Adipose tissue (tissue), 3 donors: ENCODE data around the gene PMPCA. TPM values are rescaled to one million over a fixed set of nuclear protein-coding genes. Genes with fewer than 3 reads are reported as not detected.

Source experiments
- H3K27ac ChIP-seq: one replicate; pipeline ENCODE4 v1.5.1; 2013; ENCODE audit warnings: low read depth, low read length
- WGBS, 3 donors: extraction: QIAGEN DNeasy Blood & Tissue Kit; methylation state at CpG; one replicate each; pipeline ENCODE4 v1.1.7; 2013; 5-methylcytosine and 5-hydroxymethylcytosine counted together
- polyA plus RNA-seq, 3 donors: library from polyadenylated mRNA; stranded (reverse); fragments of 200-250 nt; gene quantifications; one replicate each; pipeline ENCODE4 v1.2.3, GENCODE V29; 2013
- donor health status: healthy with polysubstance abuse.
- donor health status: Bipolar disorder and iron deficiency.
- donor health status: healthy.

Gene PMPCA, protein sequence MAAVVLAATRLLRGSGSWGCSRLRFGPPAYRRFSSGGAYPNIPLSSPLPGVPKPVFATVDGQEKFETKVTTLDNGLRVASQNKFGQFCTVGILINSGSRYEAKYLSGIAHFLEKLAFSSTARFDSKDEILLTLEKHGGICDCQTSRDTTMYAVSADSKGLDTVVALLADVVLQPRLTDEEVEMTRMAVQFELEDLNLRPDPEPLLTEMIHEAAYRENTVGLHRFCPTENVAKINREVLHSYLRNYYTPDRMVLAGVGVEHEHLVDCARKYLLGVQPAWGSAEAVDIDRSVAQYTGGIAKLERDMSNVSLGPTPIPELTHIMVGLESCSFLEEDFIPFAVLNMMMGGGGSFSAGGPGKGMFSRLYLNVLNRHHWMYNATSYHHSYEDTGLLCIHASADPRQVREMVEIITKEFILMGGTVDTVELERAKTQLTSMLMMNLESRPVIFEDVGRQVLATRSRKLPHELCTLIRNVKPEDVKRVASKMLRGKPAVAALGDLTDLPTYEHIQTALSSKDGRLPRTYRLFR
- polyA plus RNA-seq = 10 to 100 TPM; 22.1 to 63.6 (median 22.9) TPM

DNA sequence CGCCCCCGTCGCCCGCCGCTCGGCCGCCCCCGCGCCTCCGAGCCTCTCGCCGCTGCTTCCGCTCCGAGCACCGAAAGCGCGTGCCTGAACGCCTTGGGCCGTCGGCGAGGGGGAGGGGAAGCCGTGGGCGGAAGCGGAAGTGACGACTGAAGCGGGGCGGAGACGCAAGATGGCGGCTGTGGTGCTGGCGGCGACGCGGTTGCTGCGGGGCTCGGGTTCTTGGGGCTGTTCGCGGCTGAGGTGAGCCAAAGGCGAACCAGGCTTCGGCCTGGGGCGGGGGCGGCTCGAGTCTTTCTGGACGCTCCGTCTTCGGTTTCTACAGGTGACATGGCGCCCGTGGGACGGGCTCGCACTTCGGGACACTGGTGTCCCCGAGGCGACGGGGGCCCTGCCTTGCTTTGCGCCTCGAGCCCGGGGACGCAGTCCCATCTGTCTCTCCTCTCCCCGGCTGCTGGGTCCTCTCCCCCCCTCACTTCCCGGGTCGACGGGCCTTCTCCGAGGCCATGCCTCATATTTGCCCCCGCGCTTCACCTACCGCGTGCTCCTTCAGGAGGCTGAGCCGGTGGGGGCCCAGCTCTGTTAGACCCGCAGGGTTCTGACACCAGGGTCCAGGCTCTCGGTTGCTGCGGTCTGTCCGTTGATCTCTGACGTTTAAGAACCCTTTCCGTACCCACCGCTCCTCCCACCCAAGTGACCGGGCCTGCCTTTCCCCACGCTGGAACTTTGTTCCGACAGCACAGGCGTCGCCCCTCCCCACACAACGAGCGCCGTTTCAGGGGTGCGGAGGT is at the start of gene PMPCA, which contains the start of gene ENTR1:
TSS of gene PMPCA (plus strand) at position 159 of the 788 bp plus-strand sequence. CDS start at position 170, 11 bp downstream.
TSS of gene ENTR1 (minus strand) at position 115 of the 788 bp plus-strand sequence. CDS start 217 bp downstream, outside the sequence.
- 0 to 1% (median 0%) methylated on average over 68 to 83 of the region's 83 CpGs for WGBS, 3 donors
- peak within 1 kb of the TSS; percentile 73 for H3K27ac ChIP-seq

DNA sequence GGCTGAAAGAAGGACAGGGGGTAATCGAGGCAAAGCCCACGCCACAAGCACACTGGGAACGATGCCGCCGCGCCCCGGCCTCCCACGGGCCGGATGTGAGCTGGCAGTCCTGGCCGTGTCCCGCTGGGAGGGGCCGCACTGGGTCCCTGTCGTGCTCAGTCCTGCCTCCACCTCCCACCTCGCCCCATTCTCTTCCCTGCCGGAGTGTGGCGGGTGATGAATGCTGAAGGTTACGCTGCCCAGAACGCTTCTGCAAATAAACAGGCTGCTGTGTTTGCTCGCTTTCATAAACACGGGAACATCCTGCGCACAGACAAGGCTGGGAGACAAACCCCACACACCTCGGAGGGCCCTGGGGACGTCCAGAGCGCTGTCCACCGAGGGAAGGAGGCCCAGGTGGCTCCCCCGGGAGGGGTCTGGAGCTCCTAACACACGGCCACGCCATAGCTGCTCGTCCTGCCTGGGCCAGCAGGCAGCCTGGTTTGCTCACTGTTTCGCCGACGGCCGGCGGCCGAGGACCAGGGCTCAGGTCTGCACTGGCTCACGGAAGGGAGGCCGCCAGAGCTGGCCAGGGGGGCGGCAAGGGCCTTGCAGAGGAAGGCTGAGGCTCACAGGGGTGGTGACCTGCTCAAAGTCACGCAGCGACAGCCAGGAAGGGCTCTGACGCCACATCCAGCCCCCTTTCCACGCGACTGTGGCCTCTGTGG is 49.3 kb upstream of the PMPCA start:
- WGBS, 3 donors = 71 to 86% (median 76%) methylated on average over 42 to 43 of the region's 43 CpGs
- H3K27ac ChIP-seq = no peak overlapping the region

DNA sequence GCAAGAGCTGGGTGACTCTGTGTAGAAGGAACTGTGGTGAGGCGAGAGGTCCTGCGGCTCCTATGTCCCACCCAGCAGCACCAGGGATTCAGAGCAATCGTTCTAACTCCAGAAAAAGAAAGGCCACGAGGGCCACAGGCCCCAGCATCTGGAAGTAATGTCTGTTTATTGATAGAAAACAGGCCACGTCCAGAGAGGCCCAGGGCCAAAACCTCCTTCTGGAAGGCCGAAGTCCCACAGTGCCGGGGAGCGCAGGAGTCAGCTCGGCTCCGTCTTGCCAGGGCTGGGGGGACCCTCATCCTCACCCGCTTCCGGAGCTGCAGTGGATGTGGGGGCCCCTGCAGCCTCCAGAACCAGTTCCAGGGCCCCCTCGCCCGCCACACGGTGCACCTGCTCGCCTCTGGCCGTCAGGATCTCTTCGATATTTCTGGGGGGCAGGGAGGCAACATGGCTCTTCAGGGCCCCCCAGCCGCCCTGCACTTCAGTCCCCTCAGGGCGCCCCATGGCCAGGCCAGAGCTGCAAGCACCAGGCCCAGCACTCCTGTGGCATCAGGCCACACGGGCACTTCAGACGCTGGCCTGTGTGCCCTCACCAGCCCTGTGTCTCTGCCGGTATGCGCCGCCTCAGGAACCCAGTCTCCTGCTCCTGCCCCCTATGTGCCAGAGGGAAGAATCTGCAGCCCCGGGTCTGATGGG is 48.6 kb upstream of the PMPCA start:
- WGBS, 3 donors = 80 to 86% (median 83%) methylated on average over 24 to 26 of the region's 26 CpGs
- H3K27ac ChIP-seq = no peak overlapping the region

DNA sequence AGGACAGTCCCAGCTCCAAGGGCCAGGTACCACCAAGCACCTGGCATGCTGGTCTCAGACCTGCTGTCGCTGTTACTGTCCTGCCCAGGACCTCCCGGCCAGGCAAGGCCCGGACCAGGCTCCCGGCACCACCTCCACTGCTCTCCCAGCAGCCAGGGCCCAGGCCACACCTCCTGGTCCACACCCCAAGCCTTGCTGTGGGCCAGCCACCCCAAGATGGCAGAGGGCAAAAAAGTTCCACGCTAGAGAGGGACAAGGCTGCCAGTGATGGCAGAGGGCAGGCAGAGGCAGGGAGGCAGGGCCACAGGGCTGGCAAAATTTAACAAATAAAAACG is 48.0 kb upstream of the PMPCA start:
- 79 to 87% (median 83%) methylated on average over 6 of the region's 6 CpGs for WGBS, 3 donors
- no peak overlapping the region for H3K27ac ChIP-seq

DNA sequence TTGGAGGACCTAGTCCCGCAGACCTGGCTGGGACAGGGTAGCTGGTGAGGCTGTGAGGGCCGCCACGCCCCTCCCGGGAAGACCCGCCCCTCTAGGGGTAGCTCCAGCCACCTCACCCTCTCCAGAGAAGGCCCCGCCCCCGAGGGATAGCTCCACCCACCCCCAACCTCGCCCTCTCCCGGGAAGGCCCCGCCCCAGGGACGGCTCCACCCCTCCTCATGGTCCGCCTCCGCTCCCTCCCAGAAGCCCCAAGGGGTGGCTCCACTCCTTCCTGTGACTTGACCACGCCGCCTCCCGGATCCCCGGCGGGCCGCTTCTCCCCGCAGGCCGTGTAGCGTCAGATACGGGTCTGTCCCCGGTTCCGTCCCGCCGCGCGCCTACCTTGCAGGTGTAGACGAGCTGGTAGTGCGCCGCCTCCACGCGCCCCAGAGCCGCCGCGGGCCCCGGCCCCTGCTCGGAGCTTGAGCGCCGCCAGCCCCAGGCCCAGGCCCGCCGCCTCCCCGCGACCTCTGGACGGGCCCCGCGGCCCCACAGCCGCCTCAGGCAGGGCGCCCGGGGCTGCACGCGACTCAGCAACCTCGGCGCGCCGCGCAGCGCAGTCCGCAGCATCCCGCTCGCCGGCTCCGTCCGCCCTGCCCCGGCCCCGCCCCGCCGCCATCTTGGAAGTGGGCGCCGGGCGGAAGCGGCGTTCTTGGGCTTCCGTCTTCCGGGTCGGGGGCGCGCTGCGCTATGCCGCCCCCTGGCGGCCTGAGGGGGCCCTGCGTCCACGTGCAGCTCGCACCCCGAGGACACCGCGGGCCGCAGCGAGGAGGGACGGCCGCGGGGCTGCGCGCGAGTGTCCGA is 47.1 kb upstream of the PMPCA start, which contains the start of gene DNLZ:
TSS of gene DNLZ (minus strand) at position 639 of the 843 bp plus-strand sequence. CDS start at position 609, 30 bp downstream.
- 1% methylated on average over 63 to 97 of the region's 97 CpGs for WGBS, 3 donors
- peak within 1 kb of the TSS; percentile 82 for H3K27ac ChIP-seq

DNA sequence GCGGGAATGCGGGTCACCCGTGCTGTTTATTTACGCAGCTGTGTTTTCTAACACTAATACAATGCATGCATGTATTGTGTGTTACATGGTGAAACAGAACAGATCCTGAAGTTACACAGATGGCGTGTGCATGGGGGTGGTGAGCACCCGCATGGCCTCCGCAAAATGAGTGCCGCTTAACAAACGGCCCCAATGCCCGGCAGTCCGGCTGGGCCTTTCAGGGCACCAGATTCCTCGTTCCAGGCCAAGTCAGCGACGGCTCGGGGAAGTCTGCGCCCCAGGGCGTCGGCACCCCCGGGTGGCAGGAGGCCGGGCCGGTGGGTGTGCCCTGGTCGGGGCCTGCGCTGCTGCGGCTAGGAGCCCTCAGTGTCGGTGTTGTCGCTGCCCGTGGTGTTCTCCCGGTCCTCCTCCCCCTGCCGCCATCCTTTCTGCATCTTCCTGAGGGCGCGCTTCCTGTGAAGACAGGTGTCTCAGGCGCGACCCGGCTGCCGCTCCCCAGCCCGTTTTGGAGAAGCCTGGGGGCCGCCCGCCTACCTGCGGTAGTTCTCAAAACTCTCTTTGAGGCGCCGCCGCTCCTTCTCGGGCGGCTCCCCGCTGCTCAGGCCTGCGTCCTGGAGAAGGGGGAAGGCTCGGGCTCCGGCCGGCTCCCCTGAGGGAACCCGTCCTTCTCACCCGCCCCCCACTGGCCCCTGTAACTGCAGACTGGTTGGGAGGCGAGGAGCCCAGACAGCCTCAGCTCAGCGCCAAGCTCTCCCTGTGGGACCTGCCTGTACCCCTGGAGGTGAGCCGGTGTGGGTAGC is 46.3 kb upstream of the PMPCA start:
- WGBS, 3 donors = 31 to 40% (median 36%) methylated on average over 41 to 54 of the region's 54 CpGs
- no peak overlapping the region for H3K27ac ChIP-seq

DNA sequence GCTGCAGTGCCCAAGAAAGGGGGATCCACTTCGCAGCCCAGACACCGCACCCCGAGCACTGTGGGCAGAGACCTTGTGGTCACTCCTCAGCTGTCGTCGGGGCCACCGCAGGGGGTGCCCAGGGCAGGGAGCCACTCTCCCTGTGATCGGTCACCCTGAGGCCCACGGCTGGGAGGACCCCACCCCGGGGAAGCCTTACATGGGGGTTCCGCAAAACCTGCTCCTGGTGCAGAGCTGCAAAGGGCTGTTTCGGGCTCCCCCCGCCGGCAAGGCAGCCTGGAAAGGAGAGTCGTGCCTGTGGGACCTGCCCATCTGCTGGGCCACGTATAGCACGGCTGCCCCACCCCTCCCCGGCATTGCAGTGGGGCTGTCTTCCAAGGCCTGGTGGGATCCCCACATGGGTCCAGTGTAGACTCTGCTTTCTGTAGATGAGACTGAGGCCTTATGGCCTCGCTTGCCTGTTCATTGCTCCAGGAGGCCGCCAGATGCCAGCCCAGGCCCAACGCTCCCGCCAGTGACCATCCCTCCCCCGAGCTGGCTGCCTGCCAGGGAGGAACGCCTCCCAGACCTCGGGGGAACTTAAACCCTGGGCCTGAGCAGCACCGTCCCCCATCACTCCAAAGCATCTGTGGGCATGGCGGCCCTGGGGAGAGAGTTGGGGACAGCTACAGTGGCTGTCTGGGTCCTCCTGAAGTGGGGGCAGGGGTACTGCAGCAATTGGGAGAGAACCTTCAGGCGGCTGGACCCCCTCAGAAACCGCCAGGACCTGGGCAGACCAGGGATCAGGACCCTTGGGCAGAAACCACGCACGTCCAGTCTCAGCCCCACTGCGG is 45.3 kb upstream of the PMPCA start:
- WGBS, 3 donors = 75 to 78% (median 77%) methylated on average over 30 to 31 of the region's 31 CpGs
- no peak overlapping the region for H3K27ac ChIP-seq

DNA sequence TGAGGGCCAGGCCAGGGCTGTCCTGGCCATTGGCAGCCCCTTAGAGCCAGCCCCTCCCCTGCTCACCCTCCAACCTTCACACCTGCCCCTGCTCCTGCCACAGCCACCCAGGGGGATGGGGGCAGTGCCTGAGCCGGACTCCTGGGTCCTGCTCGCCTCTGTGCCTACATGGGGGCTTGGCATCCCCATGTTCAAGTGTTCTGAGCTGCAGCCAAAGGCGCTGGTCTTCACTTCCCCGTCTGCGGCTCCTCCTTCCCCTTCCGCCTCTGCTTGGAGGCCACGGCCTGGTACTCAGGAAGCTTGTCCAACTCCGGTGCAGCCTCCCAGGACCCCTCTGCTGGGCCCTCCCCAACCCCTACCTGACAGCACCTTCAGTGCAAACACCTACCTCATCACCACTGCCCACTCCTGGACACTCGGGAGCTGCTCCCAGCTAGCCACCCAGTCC is 44.7 kb upstream of the PMPCA start:
- WGBS, 3 donors = 45 to 67% (median 60%) methylated on average over 7 to 9 of the region's 9 CpGs
- H3K27ac ChIP-seq = no peak overlapping the region

DNA sequence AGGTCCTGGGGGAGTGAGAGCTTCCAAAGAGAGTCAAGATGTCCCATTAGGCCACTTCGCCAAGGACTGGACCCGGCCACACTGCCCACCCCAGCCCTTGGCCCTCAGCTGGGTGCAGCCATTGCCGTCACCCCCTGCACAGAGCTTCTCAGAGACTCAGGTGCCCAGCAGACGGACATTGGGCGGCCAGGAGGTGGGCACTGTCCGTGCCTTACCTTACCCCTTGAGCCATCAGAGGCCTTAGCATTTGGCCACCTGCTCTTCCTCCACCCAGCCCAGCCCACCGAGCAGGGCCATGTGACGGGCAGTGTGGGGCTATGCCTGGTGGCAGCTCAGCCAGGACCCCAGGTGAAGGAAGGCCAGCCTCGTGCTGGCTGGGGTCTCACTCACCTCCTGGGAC is 43.6 kb upstream of the PMPCA start:
- H3K27ac ChIP-seq = no peak overlapping the region
- 93 to 94% (median 93%) methylated on average over 9 of the region's 9 CpGs for WGBS, 3 donors

DNA sequence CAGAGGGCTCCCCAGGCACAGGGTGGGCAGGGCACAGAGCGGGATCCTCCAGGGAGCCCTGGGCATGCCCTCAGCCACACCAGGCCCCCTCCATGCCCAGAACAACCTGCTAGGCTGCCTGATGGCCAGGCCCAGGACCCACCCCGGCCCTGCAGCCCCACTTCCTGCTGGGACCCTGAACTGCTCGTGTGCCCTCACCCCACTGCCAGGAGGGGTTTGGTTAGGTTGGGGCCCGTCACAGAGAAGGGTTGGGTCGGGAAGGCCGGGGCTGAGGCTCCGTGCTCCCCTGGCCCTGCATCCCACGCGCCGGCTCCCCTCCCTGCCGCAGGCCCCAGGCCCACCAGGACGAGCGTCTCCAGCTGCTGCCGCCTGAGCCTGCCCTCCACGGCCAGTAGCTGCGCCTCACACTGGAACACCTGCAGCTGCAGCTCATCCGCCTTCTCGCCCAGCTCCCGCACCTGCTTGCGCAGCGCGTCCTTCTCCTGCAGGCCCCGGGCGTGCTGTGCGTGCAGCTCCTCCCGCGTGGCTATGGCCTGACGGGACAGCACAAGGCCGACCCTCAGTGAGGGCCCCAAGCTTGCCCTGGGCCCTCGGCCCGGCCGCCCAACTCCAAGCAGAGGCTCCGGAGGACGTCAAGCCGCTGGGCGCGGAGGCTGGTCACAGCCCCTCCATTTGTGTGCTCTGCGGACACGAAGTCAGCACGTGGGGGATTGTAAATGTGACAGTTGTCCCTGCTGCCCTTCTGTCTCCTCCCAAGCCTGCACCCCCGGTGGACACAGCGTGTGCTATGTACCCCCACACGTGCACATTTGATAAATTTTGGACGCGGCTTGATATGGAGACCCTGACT is 42.9 kb upstream of the PMPCA start:
- whole genome bisulfite sequencing, 3 donors = 84 to 86% (median 85%) methylated on average over 36 to 45 of the region's 45 CpGs
- H3K27ac ChIP-seq = no peak overlapping the region

DNA sequence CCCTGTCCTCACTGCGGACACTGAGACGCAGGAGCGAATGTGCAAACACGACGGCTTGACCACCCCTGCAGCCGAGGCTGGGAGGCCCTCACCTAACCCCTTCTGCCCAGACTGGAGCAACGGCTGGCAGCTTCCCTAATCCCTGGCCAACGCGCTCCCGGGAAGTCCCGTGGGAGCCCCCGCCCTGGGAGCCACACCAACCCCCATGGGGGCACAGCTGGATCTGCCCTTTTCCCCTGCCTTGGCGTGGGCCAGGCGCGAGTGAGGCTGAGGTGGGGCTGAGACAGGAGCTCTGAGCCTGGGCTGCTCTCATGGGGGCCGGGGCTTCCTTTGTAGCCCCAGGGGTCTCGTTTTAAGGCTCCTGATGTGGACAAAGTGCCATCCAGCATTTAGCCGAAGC is 42.3 kb upstream of the PMPCA start:
- WGBS, 3 donors = 77 to 80% (median 79%) methylated on average over 18 of the region's 18 CpGs
- H3K27ac ChIP-seq = no peak overlapping the region

DNA sequence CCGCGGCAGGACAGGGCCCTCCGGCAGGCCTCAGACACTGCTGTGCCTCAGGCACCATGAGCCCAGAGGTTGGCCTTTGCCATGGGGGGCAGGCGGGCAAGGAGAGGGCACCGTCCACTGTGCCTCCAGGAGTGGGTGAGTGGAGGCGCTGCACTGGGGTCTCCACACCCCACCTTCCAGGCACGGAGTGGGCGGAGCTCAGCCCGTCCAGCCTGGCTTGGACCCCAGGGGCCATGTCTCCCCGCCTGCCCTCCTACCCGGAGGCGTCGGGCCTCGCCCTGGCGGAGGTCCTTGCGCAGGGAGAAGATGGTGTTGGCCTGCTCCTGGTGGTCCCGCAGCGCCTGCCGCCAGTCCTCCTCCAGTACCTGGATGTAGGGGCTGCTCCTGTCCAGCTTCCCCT is 40.4 kb upstream of the PMPCA start:
- H3K27ac ChIP-seq = no peak overlapping the region
- WGBS, 3 donors = 94 to 96% (median 95%) methylated on average over 19 of the region's 19 CpGs

DNA sequence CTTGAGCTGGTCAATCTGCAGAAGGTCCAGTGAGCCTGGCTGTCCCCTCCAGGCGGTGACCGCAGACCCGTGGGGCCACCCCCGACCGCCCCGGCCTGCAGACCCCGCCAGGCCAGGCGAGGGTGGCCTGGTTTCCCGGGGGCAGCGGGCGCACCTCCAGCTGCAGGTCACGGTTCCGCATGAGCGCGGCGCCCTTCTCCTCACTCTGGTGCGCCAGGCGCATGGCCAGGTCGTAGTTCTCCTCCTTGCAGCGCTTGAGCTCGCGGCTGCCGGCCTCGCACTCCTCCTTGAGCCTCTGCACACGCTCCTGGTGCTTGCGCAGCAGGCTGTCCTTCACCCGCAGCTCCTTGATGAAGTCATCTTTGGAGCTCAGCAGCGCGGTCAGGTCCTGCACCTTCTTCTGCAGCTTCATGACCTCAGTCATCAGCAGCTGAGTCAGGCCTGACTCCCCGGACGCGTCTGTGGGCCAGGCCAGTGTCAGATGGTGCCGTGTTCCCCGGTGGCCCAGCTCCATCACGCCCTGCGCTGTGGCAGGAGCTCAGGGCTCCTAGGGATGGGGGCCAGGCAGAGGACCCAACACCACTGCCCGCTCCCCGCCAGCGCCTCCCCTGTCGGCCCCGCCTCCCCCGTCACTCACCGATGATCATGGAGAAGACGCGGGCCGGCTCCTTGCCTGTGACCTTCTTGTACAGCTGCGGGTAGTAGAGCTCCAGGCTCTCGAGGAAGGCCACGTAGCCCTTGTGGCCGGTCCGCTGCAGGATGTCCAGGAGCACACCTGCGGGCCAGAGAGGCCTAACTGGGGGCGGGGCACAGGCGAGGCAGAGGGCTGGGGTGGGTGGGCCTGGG is 39.5 kb upstream of the PMPCA start:
- WGBS, 3 donors = 92 to 94% (median 93%) methylated on average over 50 to 54 of the region's 54 CpGs
- H3K27ac ChIP-seq = no peak overlapping the region

DNA sequence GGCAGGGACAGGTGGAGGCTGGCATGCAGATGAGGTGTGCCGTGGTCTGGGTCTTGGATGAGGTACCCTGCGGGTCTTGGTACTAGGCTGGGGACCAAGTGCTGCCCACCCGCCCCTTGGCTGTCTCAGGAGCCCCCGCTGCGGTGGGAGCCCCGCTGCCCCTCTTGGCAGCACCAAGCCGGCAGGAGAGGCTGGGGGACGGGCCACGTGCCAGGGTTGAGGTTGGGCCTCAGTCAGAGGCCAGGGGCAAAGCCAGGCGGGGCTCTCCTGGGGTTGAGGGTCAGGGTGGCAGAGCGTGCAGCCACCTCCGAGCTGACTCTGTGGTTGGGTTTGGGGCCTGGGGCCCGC is 39.0 kb upstream of the PMPCA start:
- H3K27ac ChIP-seq = no peak overlapping the region
- WGBS, 3 donors = 89 to 91% (median 91%) methylated on average over 12 to 13 of the region's 13 CpGs
